OCI-LY3 (cell line): Measurements from ENCODE around the gene PDZRN3.

Experiments
- H2AFZ ChIP-seq: fragments of 200-600, 300-600 bp; shearing (Covaris generic); 2 replicates; pipeline ENCODE4 v1.6.0; 2014; ENCODE audit warnings: antibody characterized with exemption, low read depth, low read length
- H3K27ac ChIP-seq: fragments of 200-600, 300-600 bp; sonication (generic); 2 replicates; pipeline ENCODE4 v1.5.1; 2014; ENCODE audit warnings: mild to moderate bottlenecking, low read length, moderate library complexity, mixed read lengths
- H3K27me3 ChIP-seq: fragments of 200-600, 300-600 bp; sonication (generic); 2 replicates; pipeline ENCODE4 v1.6.1; 2014; ENCODE audit warnings: low read depth, low read length, mixed read lengths
- H3K36me3 ChIP-seq: fragments of 200-600, 300-600 bp; sonication (generic); replicated peaks from 2 replicates; pipeline ENCODE3; 2014; ENCODE audit warnings: low read depth, low read length, mixed read lengths
- H3K4me1 ChIP-seq: fragments of 300-600, 200-600 bp; sonication (generic); 2 replicates; pipeline ENCODE4 v1.6.1; 2014; ENCODE audit warnings: low read length, mixed read lengths
- H3K4me2 ChIP-seq: fragments of 200-600, 300-600 bp; sonication (generic); 2 replicates; pipeline ENCODE4 v1.6.1; 2014; ENCODE audit warnings: low read length, mixed read lengths
- H3K4me3 ChIP-seq: fragments of 300-600, 200-600 bp; sonication (generic); 2 replicates; pipeline ENCODE4 v1.5.1; 2014; ENCODE audit warnings: antibody characterized with exemption, mild to moderate bottlenecking, low read length, moderate library complexity
- H3K79me2 ChIP-seq: fragments of 300-600, 200-600 bp; shearing (Covaris generic); 2 replicates; pipeline ENCODE4 v1.6.1; 2014; ENCODE audit warnings: mild to moderate bottlenecking, low read length, mixed read lengths
- H3K9ac ChIP-seq: fragments of 300-600, 200-600 bp; shearing (Covaris generic); 2 replicates; pipeline ENCODE4 v1.6.0; 2014; ENCODE audit warnings: mild to moderate bottlenecking, low read length, moderate library complexity
- H3K9me3 ChIP-seq: fragments of 200-600, 300-600 bp; shearing (Covaris generic); 2 replicates; pipeline ENCODE4 v1.6.1; 2014; ENCODE audit warnings: low read length, mixed read lengths; ENCODE audit not compliant: insufficient read depth
- H4K20me1 ChIP-seq: fragments of 200-600, 300-600 bp; sonication (generic); 2 replicates; pipeline ENCODE4 v1.6.1; 2016; ENCODE audit warnings: low read length, mixed read lengths; ENCODE audit not compliant: insufficient read depth
- EZH2phosphoT487 ChIP-seq: fragments of 200-600 bp; shearing (Covaris generic); IDR thresholded peaks from 2 replicates; pipeline ENCODE4 v1.6.1; 2018; ENCODE audit warnings: antibody characterized with exemption, mixed run types, low read depth
- TF ChIP-seq, protein P1 (sequence below): fragments of 200-600, 300-600 bp; sonication (generic); IDR thresholded peaks from 2 replicates; pipeline ENCODE4 v1.5.1; 2014; ENCODE audit warnings: antibody characterized with exemption, low read length, low read depth

PDZRN3 gene

GRCh38 chr3:73490453-73491286 is 134.1 kb downstream of the PDZRN3 start:
- no peak for TF ChIP-seq EZH2phosphoT487
- TF ChIP-seq, protein P1, sequence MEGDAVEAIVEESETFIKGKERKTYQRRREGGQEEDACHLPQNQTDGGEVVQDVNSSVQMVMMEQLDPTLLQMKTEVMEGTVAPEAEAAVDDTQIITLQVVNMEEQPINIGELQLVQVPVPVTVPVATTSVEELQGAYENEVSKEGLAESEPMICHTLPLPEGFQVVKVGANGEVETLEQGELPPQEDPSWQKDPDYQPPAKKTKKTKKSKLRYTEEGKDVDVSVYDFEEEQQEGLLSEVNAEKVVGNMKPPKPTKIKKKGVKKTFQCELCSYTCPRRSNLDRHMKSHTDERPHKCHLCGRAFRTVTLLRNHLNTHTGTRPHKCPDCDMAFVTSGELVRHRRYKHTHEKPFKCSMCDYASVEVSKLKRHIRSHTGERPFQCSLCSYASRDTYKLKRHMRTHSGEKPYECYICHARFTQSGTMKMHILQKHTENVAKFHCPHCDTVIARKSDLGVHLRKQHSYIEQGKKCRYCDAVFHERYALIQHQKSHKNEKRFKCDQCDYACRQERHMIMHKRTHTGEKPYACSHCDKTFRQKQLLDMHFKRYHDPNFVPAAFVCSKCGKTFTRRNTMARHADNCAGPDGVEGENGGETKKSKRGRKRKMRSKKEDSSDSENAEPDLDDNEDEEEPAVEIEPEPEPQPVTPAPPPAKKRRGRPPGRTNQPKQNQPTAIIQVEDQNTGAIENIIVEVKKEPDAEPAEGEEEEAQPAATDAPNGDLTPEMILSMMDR, result no peak
- H2AFZ ChIP-seq, result no peak overlapping the region
- H4K20me1 ChIP-seq, result no peaks in the 10 kb centered on the region
- no peaks in the 10 kb centered on the region for H3K9me3 ChIP-seq
- H3K36me3 ChIP-seq, result no peaks in the 10 kb centered on the region
- no peak overlapping the region for H3K27ac ChIP-seq
- H3K4me3 ChIP-seq, result no peak overlapping the region
- H3K4me1 ChIP-seq, result peaks cover 34% of the 10 kb centered on the region
- H3K9ac ChIP-seq, result no peak overlapping the region
- H3K4me2 ChIP-seq, result no peak overlapping the region
- no peaks in the 10 kb centered on the region for H3K79me2 ChIP-seq
- H3K27me3 ChIP-seq, result no peaks in the 10 kb centered on the region

DNA sequence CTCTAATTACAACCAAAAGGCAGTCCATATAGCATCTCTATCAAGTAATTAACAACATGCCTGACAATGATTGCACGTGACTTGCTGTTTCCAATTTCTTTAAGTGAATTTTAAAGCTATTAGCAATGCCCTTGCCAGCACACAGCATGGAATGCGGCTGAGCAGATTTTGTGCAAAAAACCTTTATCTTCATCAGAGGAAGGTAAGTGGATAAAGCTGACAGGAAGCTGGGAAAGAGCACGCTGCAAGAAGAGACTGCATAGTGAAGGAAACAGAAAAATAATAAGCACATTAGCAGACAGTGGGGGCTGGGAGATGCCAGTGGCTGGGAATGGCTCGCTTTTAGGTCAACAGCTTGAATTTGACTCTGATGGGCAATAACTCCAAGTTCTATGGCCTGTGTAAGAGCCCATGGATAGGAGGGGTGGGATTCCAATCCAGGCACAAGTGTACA is 138.8 kb downstream of the PDZRN3 start:
- Histone ChIP-seq H3K4me3 (peak overlapping the region; percentile 52; the same call in 1 of the 2 replicates), H3K79me2 (no peaks in the 10 kb centered on the region), H4K20me1 (no peaks in the 10 kb centered on the region), H3K4me2 (peak overlapping the region; percentile 70), H3K27me3 (no peaks in the 10 kb centered on the region), H3K9me3 (no peaks in the 10 kb centered on the region), H2AFZ (peak overlapping the region; percentile 50), H3K9ac (peak overlapping the region; percentile 69), H3K27ac (peak overlapping the region; percentile 94), H3K36me3 (no peaks in the 10 kb centered on the region), H3K4me1 (peaks cover 60% of the 10 kb centered on the region)
- TF ChIP-seq, protein P1, result no peak
- no peak for TF ChIP-seq EZH2phosphoT487

- H3K36me3 ChIP-seq, result no peaks in the 10 kb centered on the region
- TF ChIP-seq EZH2phosphoT487, result no peak
- TF ChIP-seq, protein P1, result no peak
- peak overlapping the region; percentile 94 for H3K27ac ChIP-seq
- peak overlapping the region; percentile 70 for H3K9ac ChIP-seq
- peak overlapping the region; percentile 55 for H3K4me3 ChIP-seq
- H2AFZ ChIP-seq, result no peak overlapping the region
- H3K4me1 ChIP-seq, result peaks cover 57% of the 10 kb centered on the region
- H3K4me2 ChIP-seq, result peak overlapping the region; percentile 70
- H3K9me3 ChIP-seq, result no peaks in the 10 kb centered on the region
- H3K27me3 ChIP-seq, result no peaks in the 10 kb centered on the region
- no peaks in the 10 kb centered on the region for H4K20me1 ChIP-seq
- no peaks in the 10 kb centered on the region for H3K79me2 ChIP-seq
Observed at GRCh38 chr3:73484656-73485248, 140.0 kb downstream of the PDZRN3 start.

- Histone ChIP-seq H3K9me3 (no peaks in the 10 kb centered on the region), H3K4me2 (no peak overlapping the region), H3K27me3 (no peaks in the 10 kb centered on the region), H3K27ac (no peak overlapping the region), H2AFZ (no peak overlapping the region), H3K4me3 (no peak overlapping the region), H4K20me1 (no peaks in the 10 kb centered on the region), H3K79me2 (no peaks in the 10 kb centered on the region), H3K9ac (no peak overlapping the region), H3K36me3 (no peaks in the 10 kb centered on the region), H3K4me1 (peaks cover 43% of the 10 kb centered on the region)
- no peak for TF ChIP-seq EZH2phosphoT487
- TF ChIP-seq, protein P1, result no peak
Observed at GRCh38 chr3:73481888-73482287, 142.9 kb downstream of the PDZRN3 start.
